ENCODE results near the gene ZNF784. TPM values are rescaled to one million over a fixed set of nuclear protein-coding genes. Genes with fewer than 3 reads are reported as not detected.
A peak's percentile ranks its signal among the peaks of the same experiment; 100 is the strongest.

ZNF784 gene
- total and polyA plus RNA-seq, 2 of the 13 experiments (the other 11 are each of a cell fraction or from before 2014, with no cell fraction given), result 4.1 to 4.2 TPM

DNA sequence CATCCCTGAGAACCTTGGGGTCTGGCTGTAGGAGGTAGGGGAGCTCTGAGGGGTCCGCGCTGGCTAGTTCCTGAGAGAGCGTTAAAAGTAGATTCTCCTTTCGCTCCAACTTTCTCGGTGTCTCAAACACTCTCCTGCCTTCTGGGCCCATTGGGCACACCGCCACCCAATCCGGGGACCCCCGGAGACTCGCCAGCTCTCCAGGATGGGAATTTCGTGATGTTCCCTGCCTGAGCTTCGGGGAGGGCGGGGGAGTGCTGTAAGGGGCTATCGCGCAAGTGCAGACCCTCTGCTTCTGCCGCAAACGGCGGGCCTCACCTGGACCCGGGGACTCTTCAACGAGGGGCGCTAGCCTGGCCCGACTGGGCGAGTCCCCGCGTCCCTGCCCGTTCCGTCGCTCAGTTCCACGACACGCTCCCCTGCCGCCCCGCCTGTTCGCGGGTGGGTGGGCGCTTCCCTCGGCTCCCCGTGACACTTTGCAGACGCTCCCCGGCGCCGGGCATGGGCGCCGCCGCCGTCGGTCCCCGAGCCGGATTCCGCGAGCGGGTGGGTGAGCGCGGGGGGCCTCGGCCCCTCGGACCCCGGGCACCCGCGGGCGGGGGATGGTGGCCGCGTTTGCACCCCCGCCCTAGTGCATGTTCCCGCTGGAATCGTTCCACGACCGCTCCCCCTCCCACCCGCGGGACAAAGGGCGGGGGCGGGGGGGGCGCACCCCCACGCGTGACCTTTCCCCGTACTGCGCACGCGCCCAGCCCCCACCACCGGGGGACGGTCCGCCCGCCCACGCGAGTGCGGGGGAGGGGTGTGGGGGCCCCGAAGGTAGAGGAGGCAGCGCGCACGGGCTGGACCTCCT, 23.6 kb upstream of the ZNF784 start, which contains the start of gene CCDC106 (continued):
- no peak for TF ChIP-seq DMTF1 (CRISPR knock-in tag; IDR thresholded peaks at IDR 0.05)
- TF ChIP-seq ETV6 (CRISPR knock-in tag; conservative IDR thresholded peaks at IDR 0.05), result no peak
- TF ChIP-seq, protein P1, sequence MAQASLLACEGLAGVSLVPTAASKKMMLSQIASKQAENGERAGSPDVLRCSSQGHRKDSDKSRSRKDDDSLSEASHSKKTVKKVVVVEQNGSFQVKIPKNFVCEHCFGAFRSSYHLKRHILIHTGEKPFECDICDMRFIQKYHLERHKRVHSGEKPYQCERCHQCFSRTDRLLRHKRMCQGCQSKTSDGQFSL (CRISPR knock-in tag; IDR thresholded peaks at IDR 0.05), result peak; percentile 91
- no peak for TF ChIP-seq DPF2 (CRISPR knock-in tag; IDR thresholded peaks at IDR 0.05; ENCODE audit: borderline replicate concordance, low read depth)
- TF ChIP-seq ZNF431 (CRISPR knock-in tag; IDR thresholded peaks at IDR 0.05; ENCODE audit: borderline replicate concordance, low read depth), result no peak
- TF ChIP-seq ZNF207 (IDR thresholded peaks at IDR 0.05; ENCODE audit: borderline replicate concordance), result no peak
- TF ChIP-seq, protein P2, sequence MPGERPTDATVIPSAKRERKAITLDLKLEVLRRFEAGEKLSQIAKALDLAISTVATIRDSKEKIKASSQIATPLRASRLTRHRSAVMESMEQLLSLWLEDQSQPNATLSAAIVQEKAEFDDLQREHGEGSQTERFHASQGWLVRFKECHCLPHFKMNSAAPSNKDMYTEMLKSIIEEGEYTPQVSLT (CRISPR knock-in tag; IDR thresholded peaks at IDR 0.05; ENCODE audit: borderline replicate concordance, low read depth), result no peak
- no peak for TF ChIP-seq KLF13 (CRISPR knock-in tag; IDR thresholded peaks at IDR 0.05)
- no peak for TF ChIP-seq CHD4 (IDR thresholded peaks at IDR 0.05; ENCODE audit: borderline replicate concordance, low read length)
- TF ChIP-seq, protein P3, sequence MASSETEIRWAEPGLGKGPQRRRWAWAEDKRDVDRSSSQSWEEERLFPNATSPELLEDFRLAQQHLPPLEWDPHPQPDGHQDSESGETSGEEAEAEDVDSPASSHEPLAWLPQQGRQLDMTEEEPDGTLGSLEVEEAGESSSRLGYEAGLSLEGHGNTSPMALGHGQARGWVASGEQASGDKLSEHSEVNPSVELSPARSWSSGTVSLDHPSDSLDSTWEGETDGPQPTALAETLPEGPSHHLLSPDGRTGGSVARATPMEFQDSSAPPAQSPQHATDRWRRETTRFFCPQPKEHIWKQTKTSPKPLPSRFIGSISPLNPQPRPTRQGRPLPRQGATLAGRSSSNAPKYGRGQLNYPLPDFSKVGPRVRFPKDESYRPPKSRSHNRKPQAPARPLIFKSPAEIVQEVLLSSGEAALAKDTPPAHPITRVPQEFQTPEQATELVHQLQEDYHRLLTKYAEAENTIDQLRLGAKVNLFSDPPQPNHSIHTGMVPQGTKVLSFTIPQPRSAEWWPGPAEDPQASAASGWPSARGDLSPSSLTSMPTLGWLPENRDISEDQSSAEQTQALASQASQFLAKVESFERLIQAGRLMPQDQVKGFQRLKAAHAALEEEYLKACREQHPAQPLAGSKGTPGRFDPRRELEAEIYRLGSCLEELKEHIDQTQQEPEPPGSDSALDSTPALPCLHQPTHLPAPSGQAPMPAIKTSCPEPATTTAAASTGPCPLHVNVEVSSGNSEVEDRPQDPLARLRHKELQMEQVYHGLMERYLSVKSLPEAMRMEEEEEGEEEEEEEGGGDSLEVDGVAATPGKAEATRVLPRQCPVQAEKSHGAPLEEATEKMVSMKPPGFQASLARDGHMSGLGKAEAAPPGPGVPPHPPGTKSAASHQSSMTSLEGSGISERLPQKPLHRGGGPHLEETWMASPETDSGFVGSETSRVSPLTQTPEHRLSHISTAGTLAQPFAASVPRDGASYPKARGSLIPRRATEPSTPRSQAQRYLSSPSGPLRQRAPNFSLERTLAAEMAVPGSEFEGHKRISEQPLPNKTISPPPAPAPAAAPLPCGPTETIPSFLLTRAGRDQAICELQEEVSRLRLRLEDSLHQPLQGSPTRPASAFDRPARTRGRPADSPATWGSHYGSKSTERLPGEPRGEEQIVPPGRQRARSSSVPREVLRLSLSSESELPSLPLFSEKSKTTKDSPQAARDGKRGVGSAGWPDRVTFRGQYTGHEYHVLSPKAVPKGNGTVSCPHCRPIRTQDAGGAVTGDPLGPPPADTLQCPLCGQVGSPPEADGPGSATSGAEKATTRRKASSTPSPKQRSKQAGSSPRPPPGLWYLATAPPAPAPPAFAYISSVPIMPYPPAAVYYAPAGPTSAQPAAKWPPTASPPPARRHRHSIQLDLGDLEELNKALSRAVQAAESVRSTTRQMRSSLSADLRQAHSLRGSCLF (CRISPR knock-in tag; IDR thresholded peaks at IDR 0.05; ENCODE audit: borderline replicate concordance), result no peak
- no peak for TF ChIP-seq FLYWCH1 (CRISPR knock-in tag; IDR thresholded peaks at IDR 0.05)
- no peak for TF ChIP-seq ZNF451 (CRISPR knock-in tag; IDR thresholded peaks at IDR 0.05)
- TF ChIP-seq U2AF2 (IDR thresholded peaks at IDR 0.05; ENCODE audit: low read depth, low read length), result no peak
- no peak for TF ChIP-seq REL (CRISPR knock-in tag; conservative IDR thresholded peaks at IDR 0.05)
- no peak for TF ChIP-seq MTF2 (CRISPR knock-in tag; IDR thresholded peaks at IDR 0.05; ENCODE audit: borderline replicate concordance)

All from HepG2 (cell line).